ENCODE measurements around the gene MARK2. TPM values are rescaled to one million over a fixed set of nuclear protein-coding genes. Genes with fewer than 3 reads are reported as not detected.
A peak's percentile ranks its signal among the peaks of the same experiment; 100 is the strongest.

Gene MARK2
- total RNA-seq, 1 donor from 2014 or later, result 25.2 TPM

DNA sequence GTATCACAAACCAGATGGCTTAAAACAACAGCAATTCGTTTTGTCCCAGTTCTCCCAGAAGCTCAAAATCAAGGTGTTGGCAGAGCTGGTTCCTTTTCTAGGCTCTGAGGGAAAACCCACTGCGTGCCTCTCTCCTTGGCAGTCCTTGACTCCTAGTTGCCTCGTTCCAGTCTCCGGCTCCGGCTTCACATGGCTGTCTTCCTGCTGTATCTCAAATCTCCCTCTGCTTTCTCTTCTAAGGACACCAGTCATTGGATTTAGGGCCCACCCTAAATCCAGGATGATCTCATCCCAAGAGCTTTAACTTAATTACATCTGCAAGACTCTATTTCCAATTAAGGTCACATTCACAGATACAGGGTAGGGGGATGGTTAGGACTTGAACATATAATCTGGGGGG lies 90.7 kb downstream of the MARK2 start:
- DNase-seq (ENCODE audit: low read depth), result no peak

DNA sequence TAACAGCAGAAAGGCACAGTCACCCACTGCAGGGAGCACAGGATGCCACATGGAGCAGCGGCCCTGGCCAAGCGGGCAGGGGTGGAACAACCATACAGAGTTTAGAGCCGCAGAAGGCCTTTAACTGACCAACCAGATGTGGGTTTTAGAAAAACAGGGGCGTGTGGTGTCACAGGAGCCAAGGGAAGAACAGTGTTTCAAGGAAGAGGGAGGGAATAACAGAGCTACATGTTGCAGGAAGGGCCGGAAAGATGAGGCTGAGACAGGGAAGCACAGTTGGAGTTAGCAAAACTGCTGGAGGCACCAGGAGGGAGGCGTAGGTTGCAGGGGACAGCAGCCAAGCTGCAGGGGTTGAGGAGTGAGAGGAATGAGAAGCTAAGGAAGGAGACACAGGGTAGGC lies 92.1 kb downstream of the MARK2 start:
- no peak for DNase-seq (ENCODE audit: low read depth)

DNA sequence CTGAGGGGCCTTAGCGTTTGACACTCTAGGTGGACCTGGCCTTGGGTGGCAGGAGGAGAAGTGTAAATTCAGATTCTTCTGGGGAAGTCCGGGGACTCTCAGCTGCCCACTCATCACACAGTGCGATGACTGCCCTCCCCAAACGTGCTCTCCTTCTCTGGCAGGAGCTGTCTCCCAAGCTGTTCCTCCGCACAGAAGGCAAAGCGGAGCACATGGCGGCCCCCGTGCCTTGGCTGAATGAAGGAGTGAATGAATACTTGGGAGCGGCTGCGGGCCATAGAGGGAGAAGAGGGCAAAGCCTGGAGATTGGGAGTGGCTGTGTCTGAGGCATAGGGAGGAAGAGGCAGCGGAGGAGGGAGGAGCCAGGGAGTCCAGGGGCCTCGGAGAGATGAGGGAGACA lies 93.0 kb downstream of the MARK2 start:
- DNase-seq (ENCODE audit: low read depth), result no peak

DNA sequence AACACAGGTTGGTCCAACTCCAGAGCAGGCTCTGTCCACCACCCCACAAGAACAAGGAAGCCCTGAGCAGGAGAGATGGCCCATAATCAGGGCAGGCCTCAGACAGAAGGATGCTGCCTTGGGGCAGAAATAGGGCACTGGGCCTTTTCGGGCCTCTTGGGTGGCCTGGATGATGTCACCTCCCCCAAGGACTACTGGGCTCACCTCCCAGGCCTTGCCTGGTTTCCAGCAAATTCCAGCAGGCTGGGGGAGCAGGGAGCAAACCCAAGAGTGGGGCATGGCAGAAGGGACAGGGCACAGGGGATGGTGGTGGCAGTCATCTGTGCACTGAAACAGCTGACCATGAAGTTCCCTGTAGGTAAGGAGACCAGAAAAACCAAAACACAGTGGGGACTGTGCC lies 94.5 kb downstream of the MARK2 start:
- DNase-seq (ENCODE audit: low read depth), result no peak

DNA sequence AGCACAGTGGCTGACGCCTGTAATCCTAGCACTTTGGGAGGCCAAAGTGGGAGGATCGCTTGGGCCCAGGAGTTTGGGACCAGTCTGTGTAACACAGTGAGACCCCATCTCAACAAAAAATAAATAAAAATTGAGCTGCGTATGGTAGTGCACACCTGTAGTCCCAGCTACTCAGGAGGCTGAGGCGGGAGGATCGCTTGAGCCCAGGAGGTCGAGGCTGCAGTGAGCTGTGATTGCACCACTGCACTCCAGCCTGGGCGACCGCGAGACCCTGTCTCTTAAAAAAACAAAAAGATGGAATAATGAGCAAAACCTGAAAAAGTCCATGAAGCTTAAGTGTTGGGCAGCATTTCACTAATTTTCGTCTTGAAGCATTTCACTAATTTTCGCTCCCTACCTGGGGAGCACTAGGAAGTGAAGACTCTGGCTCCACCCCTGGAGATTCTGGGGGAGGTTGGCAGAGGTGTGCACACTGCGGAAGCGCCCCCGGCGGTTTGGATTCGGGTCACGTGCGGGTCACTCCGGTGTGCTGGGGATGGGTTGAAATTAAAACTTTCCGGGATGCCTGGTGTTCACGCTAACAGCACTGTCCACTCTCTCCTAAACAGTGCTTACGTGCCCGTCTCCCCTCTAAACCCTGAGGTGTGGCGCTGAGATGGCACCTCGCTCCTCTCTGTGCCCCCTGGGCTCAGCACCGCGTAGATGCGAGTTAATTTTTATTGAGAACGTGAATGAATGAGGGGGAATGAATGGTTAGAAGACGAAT lies 99.0 kb downstream of the MARK2 start:
- DNase-seq (ENCODE audit: low read depth), result no peak

DNA sequence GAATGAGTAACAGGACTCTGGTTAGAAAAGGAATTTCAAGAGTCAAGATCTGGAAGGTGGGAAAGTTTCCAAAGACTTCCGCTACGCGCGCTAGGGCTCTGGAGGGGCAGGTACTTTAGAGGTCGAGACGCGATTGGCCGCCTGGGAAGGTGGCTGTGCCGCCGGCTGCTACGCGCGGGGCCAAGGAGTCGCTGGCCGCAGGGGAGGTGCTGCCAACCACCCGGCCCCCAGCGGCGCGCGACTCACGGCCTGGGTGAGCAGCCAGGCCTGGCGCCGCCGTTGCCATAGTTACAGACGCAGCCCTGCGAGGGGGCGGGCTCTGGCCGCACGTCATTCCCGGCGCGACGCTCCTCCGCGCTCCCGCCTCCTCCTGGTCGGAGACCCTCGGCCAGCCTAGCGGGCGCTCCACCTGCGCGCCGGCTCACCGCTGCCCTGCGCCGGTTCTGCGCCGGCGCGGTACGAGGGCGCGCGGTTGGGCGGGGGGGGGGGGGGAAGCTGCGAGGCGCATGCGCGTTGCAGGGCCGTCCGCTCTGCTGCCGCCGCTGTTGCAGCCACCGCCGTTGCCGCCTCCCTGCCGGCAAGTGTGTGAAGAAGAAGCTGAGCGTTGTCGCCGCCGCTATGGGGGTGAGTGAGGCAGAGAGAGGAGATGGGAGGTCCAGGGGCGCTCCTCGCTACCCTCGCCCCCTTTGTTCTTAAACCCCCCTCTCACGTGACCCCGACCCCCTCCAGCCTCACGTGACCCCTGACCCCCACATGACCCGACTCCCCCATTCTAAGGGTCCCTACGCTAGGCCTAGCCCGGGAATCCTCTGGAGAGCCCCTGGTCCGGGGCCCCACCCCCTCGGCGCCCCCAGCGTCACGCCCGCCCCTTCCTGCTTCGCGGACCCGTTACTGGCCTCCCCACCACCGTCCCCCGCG lies 99.8 kb downstream of the MARK2 start, which contains the start of gene NAA40:
TSS of gene NAA40 (plus strand) at position 524 of the 918 bp plus-strand sequence. CDS start at position 619, 95 bp downstream.
- DNase-seq (ENCODE audit: low read depth), result peak; percentile 98

DNA sequence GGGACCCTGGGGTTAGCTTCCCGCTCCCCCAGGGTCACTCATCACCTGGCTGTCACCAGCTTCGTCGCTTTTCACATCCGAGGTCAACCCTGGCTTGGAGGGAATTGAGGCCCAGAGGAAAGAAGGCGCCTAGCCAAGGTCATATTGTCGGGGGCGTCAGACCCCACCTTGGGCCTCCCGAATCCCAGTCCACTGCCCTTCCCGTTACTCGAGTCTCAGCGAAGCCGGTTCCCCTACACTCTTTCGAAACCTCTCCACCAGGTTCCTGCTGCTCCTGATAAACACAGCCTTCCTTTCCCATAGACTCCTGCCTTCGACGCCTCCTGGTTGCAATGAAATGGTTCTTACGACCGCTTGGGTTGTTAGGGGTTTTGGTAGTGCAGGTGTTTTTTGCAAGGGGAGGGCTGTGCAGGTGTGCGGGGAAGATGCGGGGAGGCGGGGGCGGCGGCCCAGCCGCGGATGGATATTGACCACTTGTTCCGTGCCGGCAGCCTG lies 100.5 kb downstream of the MARK2 start:
- DNase-seq (ENCODE audit: low read depth), result peak; percentile 28

DNA sequence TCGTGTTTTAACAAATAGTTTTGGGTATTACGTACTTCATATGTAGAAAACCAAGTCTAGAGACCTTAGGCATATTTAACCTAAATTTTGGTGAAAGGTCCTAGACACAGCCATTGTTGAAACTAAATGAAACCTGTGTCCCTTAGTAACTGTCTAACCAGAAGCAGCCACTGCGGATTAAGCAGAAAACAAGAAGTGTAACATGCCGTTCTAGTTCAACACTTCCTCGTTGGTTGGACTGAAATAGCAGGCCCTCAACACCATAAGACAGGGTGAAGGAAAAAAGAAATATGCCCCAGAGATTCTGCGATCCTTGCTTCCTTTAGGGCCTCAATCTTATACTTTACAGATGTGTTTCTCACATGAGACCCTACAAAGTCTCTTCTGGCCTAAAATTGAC lies 101.9 kb downstream of the MARK2 start:
- DNase-seq (ENCODE audit: low read depth), result no peak

DNA sequence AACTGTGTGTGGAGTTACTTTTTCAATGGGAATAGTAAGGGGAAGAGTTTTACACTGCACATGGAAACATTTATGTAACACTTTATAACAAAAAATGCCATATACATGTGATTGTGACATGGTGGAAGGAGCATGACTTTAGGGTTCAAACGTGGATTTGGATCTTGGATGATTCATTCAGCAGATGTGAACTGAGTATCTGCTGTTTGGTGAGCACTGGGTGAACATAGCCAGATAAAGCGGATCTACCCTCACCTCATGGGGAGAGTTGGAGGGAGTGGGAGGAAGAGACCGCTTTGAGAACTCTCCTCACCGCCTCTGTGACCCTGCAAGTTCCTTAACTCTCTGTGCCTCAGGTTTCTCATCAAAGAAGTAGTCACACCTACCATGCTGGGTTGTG lies 103.0 kb downstream of the MARK2 start:
- DNase-seq (ENCODE audit: low read depth), result no peak

DNA sequence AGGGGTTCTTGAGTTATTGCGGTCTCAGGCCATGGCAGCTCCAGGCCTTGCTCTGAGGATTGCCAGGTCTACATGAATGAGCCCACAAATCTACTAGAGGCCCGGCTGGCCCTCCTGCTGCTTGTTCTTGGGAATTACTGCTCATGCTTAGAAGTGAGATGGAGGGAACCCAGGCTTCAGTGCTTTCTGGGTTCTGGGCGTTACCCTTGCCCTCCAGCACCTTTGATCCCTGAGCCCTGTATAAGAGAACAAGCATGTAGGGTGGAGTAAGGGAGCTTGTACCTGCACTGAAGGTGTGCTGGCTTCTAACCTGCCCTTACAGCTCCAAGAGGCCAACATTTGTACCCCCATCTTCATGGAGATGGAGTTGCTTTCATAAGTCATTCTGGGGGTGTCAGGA lies 103.9 kb downstream of the MARK2 start:
- no peak for DNase-seq (ENCODE audit: low read depth)

DNA sequence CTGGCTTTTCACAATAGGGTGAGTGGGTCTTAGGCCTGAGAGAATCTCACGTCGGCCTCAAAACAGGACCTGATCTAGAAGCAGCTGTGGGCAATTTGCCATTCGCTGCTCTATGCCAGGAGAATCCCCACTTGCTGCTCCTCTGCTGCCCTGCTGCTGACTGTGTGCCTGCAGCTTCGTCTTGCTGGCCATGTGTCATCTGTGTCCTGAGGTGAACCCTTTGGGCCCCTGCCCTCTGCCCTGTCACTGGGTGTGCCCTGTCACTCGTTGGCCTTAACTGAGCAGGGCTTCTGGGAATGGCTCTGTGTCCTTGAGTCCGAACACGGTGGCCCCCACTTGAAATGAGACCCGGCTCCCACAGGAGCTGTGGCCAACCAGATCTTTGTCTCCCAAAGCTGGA lies 106.1 kb downstream of the MARK2 start:
- DNase-seq (ENCODE audit: low read depth), result no peak

DNA sequence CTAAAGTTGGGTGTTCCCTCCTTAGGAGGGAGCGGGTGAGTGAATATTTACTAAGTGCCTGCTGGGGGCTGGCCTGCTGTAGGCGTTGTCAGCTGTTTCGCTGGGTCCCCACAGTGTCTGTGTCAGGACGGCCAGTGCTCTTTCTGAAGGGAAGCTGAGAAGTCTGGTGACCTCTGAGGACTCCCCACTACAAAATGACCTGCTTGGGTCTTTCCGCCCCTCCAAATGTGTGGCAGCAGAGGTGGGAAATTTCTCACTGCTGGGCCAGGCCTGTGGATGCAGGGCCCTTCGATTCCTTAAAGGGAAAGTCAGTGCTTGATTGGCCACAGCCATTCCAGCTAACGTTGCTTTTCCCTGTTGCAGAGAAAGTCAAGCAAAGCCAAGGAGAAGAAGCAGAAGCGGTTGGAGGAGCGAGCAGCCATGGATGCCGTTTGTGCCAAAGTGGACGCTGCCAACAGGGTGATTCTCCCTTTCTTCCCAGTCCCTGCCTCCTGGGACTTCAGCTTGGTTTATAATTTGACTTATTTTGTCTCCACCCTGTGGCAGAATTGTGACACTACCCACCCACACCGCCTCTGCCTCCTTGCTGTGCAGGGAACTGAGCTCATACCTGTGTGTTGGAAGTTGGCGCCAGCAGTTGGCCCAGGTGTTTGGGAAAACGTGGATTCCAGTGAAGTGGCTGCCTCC lies 106.7 kb downstream of the MARK2 start:
- DNase-seq (ENCODE audit: low read depth), result peak; percentile 62

DNA sequence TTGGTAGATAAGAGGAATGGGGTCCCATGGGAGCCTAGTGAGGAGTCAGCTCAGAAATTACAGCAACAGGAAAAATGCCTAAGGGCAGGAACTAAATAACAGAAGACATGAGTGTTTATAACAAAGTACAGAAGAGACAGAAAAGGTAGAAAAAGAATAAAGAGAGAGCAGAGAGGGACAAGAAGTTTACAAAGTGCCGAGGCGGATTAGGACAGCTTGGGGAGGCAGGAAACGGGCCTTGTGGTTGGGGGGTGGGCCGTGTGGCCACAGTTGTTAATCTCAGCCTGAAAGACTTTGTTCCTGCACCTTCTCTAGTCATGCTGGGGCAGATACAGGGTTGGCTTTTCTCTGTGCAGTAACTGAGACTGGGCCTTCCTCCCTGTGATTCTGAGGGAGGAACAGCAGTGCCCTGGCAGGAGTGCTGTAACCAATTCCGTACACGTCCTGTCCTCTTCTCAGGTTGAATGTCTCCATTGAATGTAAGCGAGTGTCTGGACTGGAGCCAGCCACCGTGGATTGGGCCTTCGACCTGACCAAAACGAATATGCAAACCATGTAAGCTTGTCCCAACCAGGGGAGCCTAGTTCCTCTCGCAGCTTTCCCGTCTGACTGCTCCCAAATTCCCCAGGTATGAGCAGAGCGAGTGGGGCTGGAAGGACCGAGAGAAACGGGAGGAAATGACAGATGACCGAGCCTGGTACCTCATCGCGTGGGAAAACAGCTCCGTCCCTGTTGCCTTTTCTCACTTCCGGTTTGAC lies 113.0 kb downstream of the MARK2 start:
- DNase-seq (ENCODE audit: low read depth), result no peak

DNA sequence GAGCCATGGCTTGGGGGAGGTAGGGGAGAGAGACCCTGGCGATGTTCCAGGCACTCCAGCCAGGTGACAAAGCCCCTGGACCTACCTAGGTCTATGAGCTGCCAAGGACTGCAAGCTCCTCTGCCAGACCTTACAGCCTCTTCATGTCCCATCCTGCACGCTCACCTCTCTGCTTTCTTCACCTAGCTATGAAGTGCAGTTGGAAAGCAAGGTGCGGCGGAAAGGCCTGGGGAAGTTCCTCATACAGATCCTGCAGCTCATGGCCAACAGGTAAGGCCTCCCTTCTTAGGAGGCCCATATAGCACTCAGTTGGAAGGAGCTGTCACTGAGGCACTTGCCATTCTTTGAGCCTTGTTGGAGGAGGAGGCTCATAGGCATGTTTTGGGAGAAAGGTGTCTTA lies 113.7 kb downstream of the MARK2 start:
- no peak for DNase-seq (ENCODE audit: low read depth)

DNA sequence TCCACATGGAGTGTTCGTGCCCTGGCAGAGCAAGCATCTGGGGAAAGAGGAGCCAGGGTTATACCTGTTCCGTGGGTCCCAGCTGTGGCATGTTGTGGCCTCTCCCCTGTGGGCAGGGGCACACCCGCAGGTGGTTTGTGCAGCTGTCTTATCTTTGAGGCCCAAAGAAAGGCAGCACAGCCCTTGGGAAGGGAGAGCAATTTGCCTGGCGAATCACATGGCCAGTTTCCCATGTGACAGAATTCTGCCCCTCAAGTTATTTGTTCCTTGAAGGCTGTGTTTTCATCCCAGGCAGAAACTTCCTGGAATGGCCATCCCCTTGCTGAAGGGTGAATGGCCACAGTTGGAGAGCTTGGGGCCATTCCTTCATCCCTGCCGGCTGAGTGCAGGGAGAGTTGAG lies 119.1 kb downstream of the MARK2 start:
- no peak for DNase-seq (ENCODE audit: low read depth)

Other genes starting within 250 kb of the MARK2 start
- 50.6 and 63.9 TPM in 2 replicates for gene PLAAT3, start 224.7 kb upstream of the MARK2 start, total RNA-seq
- gene ATL3, start 167.7 kb upstream of the MARK2 start, total RNA-seq, result 101 and 112 TPM in 2 replicates
- gene RTN3, start 157.6 kb upstream of the MARK2 start, total RNA-seq, result 49.5 and 126 TPM in 2 replicates
- gene ZFTA, start 70.3 kb upstream of the MARK2 start, total RNA-seq, result 8.9 and 18.4 TPM in 2 replicates
- gene SPINDOC, start 25.7 kb upstream of the MARK2 start, total RNA-seq, result 11.8 and 12.6 TPM in 2 replicates
- gene RCOR2, start 78.1 kb downstream of the MARK2 start, total RNA-seq, result 0.35 and 1.6 TPM in 2 replicates
- 7.1 and 25.8 TPM in 2 replicates for gene NAA40, start 99.9 kb downstream of the MARK2 start, total RNA-seq
- gene COX8A, start 135.5 kb downstream of the MARK2 start, total RNA-seq, result 257 and 350 TPM in 2 replicates
- gene OTUB1, start 147.3 kb downstream of the MARK2 start, total RNA-seq, result 55.7 and 71.0 TPM in 2 replicates
- 0.05 TPM in 1 of 2 replicates, not detected in the other for gene FLRT1, start 196.8 kb downstream of the MARK2 start, total RNA-seq